Measurements from ENCODE around the gene COPA.

COPA gene

GRCh38 chr1:160267284-160267991 lies 75.6 kb downstream of the COPA start:
- DNase-seq (ENCODE audit: low read depth, low spot score) = no peak

- no peak for DNase-seq (ENCODE audit: low read depth, low spot score)
These were observed 78.2 kb downstream of the COPA start for GRCh38 chr1:160264795-160265307.

- DNase-seq (ENCODE audit: low read depth, low spot score) = peak; percentile 91
These were observed 80.9 kb downstream of the COPA start, which contains the start of gene DCAF8 for GRCh38 chr1:160261893-160262794. TSS of gene DCAF8 (minus strand) at chr1:160262549. CDS start at chr1:160244008, 18,541 bp downstream.

GRCh38 chr1:160261556-160261892 lies 81.5 kb downstream of the COPA start:
- no peak for DNase-seq (ENCODE audit: low read depth, low spot score)

- DNase-seq (ENCODE audit: low read depth, low spot score) = no peak
These were observed 82.4 kb downstream of the COPA start for GRCh38 chr1:160260406-160261382.

DNA sequence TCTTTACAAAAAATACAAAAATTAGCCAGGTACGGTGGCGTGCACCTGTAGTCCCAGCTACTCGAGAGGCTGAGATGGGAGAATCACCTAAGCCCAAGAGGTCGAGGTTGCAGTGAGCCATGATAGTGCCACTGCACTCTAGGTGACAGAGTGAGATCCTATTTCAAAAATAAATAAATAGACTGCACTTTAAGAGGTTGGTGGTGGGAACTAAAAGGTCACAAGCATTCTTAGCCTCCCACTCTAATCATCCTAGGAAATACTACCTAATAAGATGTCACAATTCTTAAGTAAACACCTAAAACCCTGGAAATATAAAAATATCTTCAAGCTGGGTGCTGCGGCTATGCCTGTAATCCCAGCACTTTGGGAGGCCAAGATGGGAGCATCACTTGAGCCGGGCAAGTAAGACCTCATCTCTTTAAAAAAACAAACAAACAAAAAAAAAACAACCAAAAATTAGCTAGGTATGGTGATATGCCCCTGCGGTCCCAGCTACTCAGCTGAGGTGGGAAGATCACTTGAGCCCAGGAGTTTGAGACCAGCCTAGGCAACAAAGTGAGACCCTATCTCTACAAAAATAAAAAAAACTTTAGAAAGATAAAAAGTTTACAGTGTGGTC lies 84.8 kb downstream of the COPA start:
- DNase-seq (ENCODE audit: low read depth, low spot score) = no peak

DNA sequence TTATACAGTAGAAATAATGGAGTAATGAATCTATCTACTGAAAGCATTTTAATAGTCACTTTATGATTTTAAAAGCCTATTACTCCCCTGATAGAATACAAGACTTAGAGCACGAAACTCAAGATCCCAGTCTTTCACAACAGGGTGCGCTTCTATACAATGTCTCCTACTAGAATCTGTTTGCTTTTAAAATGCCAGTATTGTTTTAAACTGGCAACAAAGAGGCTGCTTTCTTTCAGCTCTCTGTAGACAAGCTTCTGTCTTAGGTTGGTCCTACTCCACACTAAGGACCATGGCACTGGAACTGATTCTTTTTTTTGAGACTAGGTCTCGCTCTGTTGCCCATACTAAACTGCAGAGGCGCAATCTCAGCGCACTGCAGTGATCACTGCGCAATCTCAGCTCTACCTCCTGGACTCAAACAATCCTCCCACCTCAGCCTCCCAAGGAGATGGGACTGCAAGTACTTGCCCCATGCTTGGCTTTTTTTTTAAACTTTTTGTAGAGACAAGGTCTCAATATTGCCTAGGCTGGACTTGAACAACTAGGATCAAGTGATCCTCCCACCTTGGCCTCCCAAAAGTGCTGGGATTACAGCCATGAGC lies 85.5 kb downstream of the COPA start:
- DNase-seq (ENCODE audit: low read depth, low spot score) = no peak

DNA sequence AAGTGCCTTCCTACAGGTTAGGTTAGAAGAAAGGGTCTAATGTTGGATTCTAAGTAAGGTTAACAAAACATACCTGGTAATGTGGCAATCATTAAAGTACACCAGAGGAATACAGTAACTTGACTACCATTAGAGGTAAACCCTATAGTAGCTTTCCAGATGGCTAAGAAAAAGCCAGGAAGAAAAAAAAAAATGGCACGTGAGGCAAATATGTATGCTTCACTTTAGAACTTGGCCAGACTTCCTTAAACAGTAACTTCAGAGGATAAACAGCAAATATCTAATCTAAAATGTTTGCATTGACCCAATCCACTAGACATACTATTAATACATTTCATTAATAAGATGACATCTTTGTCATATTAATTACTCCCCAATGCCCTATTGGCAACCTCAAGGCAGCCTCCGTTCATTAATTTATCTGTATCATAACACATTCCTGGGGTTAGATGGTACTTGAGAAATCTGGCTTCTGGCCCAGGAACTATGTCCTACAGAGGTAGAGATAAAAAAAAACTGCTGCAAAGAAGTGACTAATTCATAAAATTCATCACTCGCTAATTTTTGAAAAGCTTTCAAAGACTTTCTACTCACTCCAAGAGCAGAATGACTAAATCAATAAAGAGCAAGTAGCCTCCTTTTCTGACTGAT lies 86.5 kb downstream of the COPA start:
- DNase-seq (ENCODE audit: low read depth, low spot score) = no peak

DNA sequence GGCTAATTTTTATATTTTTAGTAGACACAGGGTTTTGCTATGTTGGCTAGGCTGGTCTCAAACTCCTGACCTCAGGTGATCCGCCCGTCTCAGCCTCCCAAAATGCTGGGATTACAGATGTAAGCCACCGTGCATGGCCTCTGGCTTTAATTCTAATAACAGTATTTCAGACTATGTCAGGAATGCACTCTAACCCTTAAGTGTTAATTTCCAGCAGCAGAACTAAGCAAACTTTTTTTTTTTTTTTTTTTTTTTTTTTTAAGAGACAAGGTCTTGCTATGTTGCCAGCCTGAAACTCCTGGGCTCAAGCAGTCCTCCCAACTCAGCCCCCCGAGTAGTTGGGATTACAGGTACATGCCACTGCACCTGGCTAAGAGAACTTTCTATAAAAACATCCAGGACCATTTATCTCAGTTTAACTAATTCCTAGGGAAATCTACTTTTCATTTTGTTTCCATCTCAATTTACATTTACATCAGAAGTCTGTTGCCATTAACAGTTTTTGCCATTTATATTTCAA lies 87.2 kb downstream of the COPA start:
- DNase-seq (ENCODE audit: low read depth, low spot score) = no peak

GRCh38 chr1:160251687-160252526 lies 91.1 kb downstream of the COPA start:
- DNase-seq (ENCODE audit: low read depth, low spot score) = no peak

- DNase-seq (ENCODE audit: low read depth, low spot score) = no peak
These were observed 92.0 kb downstream of the COPA start for GRCh38 chr1:160251011-160251410.

GRCh38 chr1:160247053-160247452 lies 96.0 kb downstream of the COPA start:
- DNase-seq (ENCODE audit: low read depth, low spot score) = no peak

DNA sequence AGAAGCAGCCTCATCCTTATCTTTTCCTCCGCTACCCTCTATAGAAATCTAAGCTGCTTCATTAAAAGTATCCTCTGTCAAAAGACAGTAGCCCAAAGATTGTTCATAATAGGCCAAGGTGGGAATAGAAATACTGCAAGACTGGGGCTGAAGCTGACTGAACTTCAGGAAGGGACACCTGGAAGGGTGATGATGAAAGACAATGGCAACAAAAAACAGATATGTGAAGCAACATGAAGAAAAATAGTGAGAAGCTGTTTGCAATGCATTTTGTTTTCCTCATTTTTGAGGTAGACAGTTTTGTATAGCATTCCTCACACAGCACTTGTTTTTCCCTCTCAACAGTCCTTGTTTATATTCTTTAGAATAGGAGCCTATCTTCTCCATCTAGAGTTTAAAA lies 97.6 kb downstream of the COPA start:
- DNase-seq (ENCODE audit: low read depth, low spot score) = no peak

DNA sequence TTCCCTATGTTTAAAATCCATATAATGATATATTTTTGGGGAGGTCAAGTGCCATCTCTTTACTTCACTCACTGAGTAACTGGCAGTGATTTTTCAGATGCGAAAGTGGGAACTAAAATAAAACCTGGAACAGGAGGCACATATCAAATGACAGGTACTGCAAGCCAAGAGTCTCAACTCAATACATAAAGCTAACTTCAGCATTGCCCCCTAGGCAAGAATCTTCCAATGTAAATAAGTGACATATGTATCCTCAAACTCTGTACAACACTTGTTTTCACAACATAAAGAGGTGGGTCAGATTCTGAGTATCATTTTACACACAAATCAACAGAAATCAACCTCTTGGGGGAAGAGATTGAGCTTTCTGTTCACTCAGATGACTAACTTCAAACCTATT lies 98.8 kb downstream of the COPA start:
- DNase-seq (ENCODE audit: low read depth, low spot score) = no peak

DNA sequence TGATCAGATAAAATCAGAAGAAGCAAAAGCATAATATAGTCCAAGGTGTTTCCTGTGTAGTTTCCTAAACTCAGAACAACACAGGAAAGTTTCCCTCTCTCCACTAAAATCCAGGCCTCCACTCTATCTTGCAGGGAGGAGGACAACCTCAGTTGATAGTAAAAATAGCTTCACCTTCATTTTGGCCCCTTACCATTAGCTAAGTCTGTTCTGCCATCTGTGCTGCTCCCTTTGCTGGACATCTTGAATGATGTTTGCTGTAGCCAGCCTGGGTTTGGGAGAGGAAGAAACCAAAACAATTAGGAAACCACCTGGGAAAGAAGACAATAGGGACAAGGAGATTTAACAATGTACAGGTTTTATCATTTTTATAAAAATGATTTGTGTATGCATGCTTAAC lies 99.3 kb downstream of the COPA start:
- DNase-seq (ENCODE audit: low read depth, low spot score) = no peak

DNA sequence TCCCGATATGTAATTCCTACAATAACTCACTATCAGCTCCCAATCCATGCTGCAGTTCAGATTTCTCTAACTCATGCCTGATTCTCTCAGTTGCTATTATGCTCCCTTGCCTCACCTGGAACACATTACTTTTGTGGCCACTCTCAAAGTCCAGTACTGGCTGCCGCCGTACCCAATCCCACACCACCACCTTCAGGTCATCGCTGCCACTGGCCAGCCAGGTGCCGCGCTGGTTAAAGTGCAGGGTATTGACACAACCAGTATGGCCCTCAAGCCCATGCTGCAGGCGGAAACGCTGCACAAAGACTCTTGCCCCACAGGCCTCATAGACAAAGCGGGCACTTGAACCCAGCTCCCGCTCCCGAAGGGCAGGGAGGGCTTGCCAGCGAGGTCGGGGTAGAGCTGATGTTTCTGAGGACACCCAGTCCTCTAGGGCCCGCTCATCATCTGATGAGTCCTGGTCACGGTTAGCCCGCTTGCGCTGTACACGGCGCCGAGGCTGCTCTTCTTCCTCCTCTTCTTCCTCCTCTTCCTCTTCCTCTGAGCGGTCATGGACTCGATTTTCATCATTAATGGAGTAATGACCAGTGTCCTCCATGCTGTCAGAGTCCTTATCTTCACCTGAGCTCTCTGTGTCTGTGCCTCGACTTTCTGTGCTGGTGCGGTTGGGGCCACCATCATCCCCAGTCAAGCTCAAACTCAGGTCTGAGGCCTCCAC lies 103.3 kb downstream of the COPA start:
- no peak for DNase-seq (ENCODE audit: low read depth, low spot score)
